ENCODE measurements around the gene JAKMIP1. TPM values are rescaled to one million over a fixed set of nuclear protein-coding genes. Genes with fewer than 3 reads are reported as not detected.

Gene JAKMIP1
- total and polyA plus RNA-seq, 12 donors = 0.14 to 5.3 (median 2.9) TPM; not detected in 2

DNA sequence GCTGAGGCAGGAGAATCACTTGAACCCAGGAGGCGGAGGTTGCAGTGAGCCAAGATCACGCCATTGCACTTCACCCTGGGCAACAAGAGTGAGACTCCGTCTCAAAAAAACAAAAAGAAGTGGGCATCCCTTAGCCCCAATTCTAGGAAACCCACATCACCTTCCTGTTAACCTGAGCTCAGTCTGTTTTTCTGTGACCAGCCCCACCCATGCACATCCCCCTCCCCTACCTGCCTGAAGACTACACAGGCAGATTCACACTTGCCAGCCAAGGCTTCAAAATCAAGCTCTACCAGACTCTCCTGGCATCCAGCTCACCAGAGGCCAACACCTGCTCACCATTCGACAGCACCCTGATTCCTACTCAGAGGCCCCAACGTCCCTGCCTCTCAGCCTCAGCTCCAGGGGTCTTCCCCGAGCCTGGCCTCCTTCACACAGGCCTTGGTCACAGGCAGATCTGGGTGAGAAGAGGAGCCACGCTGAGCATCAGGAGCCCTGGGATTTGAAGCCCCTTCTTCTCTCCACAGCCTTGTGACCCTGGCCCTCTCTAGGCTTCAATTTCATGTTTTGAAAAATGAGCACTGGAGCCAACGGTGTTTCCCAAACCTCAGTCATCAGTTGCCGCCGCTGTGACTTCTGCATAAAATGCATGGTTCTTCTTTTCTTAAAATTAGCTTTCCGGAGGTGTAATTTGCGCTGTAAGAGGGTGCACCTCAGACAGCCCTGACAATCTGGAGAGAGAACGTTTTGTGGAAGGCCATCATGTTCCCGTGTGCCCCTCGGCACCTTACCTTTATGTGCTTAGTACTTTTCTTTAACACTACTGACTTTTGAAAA, 47.3 kb downstream of the JAKMIP1 start:
- no peaks in the 10 kb centered on the region for H3K9me3 ChIP-seq (replicated peaks in 1 of 3)
- no peak for TF ChIP-seq POLR2A (IDR thresholded peaks at IDR 0.05)
- TF ChIP-seq, protein P1, sequence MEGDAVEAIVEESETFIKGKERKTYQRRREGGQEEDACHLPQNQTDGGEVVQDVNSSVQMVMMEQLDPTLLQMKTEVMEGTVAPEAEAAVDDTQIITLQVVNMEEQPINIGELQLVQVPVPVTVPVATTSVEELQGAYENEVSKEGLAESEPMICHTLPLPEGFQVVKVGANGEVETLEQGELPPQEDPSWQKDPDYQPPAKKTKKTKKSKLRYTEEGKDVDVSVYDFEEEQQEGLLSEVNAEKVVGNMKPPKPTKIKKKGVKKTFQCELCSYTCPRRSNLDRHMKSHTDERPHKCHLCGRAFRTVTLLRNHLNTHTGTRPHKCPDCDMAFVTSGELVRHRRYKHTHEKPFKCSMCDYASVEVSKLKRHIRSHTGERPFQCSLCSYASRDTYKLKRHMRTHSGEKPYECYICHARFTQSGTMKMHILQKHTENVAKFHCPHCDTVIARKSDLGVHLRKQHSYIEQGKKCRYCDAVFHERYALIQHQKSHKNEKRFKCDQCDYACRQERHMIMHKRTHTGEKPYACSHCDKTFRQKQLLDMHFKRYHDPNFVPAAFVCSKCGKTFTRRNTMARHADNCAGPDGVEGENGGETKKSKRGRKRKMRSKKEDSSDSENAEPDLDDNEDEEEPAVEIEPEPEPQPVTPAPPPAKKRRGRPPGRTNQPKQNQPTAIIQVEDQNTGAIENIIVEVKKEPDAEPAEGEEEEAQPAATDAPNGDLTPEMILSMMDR (IDR thresholded peaks at IDR 0.05) = no peak
- H3K4me3 ChIP-seq = no peak overlapping the region
- 70 to 86% (median 81%) methylated on average over 12 to 15 of the region's 15 CpGs for WGBS, 4 donors
- intact Hi-C loops (cut with DNase I) = no loop called here
- H3K27me3 ChIP-seq = no peaks in the 10 kb centered on the region
- H3K36me3 ChIP-seq (replicated peaks in 1 of 2) = no peaks in the 10 kb centered on the region
- DNase-seq = no peak
- H3K4me1 ChIP-seq (replicated peaks in 1 of 2) = no peaks in the 10 kb centered on the region
- no peak overlapping the region for H3K27ac ChIP-seq

DNA sequence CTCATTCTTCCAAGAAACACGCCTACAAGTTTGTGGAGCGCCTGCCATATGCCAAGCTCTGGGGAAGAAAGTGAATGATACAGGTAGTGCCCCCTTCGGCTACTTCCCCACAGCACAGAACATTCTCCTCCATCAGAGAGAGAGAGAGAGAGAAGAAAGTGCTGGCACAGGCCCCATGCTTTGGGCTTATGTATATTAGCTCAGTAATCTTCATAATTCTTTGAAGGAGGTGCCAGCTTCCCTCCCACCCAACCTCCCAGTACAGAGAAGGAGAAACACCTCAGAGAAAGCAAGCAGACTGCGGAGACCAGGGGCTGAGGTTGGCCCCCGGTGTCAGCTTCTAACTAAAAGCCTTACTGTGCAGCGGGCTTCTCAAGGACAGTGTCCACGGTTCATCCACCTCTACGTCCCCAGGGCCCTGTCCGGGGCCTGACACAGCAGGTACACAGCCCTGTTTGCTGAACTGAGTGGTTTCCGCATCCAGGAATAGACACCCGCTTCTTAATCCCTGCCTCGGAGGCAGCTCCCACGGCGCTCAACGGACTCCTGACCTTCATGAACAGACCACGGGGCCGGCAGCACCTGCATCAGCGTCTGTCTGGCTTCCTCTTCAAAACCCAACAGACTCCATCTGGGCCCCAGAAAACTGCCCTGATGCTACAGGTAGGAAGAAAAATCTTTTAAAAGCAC, 50.2 kb downstream of the JAKMIP1 start:
- TF ChIP-seq, protein P1 (IDR thresholded peaks at IDR 0.05) = no peak
- no peak for TF ChIP-seq POLR2A (IDR thresholded peaks at IDR 0.05)
- Histone ChIP-seq H3K9me3 (replicated peaks in 1 of 3) (no peaks in the 10 kb centered on the region), H3K36me3 (replicated peaks in 1 of 2) (no peaks in the 10 kb centered on the region), H3K27ac (no peak overlapping the region), H3K4me1 (replicated peaks in 1 of 2) (no peaks in the 10 kb centered on the region), H3K4me3 (no peak overlapping the region), H3K27me3 (no peaks in the 10 kb centered on the region)
- WGBS, 4 donors = 74 to 85% (median 83%) methylated on average over 10 to 18 of the region's 18 CpGs
- DNase-seq = no peak
- intact Hi-C loops (cut with DNase I) = no loop called here

DNA sequence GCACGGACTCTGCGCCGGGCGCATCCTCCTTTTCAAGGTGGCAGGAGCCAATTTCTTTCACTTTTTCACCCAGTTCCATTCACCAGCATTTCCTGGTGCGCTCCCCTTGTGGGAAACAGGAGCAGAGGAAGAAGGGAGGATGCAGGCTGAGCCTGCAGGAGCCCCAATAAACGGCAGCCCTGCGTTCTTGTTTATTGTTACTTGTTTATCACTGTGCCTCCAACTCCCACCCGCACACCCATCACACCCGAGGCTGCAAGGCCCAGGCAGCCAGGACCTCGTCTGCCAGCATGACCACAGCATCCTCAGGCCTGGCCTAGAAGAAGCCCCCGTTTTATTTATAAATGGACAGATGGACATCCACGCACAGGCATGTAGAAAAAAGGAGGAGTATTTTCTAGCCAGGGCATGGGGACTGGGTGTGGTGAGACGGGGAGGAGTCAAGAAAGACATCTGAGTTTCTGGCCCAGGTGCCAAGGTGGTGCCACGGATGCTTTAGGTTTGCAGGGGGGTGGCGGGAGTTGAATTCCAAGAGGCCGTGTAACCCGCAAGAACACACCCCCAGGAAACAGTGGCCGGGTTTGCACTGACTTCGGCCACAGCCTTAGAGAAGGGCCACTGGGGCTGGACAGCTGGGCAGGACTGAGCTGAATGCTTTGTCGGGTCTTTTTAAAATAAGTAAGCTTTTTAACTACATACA, 51.7 kb downstream of the JAKMIP1 start:
- intact Hi-C loops (cut with DNase I) = no loop called here
- no peak for DNase-seq
- Histone ChIP-seq H3K4me3 (no peak overlapping the region), H3K27me3 (no peaks in the 10 kb centered on the region), H3K4me1 (replicated peaks in 1 of 2) (no peaks in the 10 kb centered on the region), H3K9me3 (replicated peaks in 1 of 3) (peaks cover 0 to 5% (median 0%) of the 10 kb centered on the region in 3 donors), H3K36me3 (replicated peaks in 1 of 2) (no peaks in the 10 kb centered on the region), H3K27ac (no peak overlapping the region)
- no peak for TF ChIP-seq POLR2A (IDR thresholded peaks at IDR 0.05)
- TF ChIP-seq, protein P1 (IDR thresholded peaks at IDR 0.05) = no peak
- WGBS, 4 donors = 81 to 83% (median 82%) methylated on average over 20 of the region's 20 CpGs

DNA sequence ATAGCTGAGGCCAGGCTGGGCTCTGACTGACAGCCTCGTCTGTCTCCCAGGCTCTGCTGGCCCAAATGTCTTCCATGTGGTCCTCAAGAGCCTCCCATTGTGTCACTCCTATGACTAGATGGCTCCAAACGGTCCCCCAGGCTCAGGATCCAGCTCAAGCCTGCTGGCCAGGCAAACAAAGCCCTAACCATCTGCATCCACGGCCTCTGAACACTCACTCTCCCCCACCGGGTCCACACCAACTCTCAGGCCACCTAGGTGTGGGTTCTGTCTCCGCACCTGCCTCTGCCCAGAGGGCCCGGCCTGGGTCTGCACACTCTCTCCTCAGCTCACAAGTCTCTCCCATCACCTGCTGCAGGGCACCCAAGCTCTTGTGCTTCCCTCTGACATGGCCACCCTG, 52.9 kb downstream of the JAKMIP1 start:
- Histone ChIP-seq H3K4me1 (replicated peaks in 1 of 2) (no peaks in the 10 kb centered on the region), H3K4me3 (no peak overlapping the region), H3K36me3 (replicated peaks in 1 of 2) (no peaks in the 10 kb centered on the region), H3K27me3 (no peaks in the 10 kb centered on the region), H3K27ac (no peak overlapping the region), H3K9me3 (replicated peaks in 1 of 3) (peaks cover 0 to 5% (median 0%) of the 10 kb centered on the region in 3 donors)
- no peak for TF ChIP-seq POLR2A (IDR thresholded peaks at IDR 0.05)
- TF ChIP-seq, protein P1 (IDR thresholded peaks at IDR 0.05) = no peak
- intact Hi-C loops (cut with DNase I) = no loop called here
- 66 to 93% (median 78%) methylated on average over 3 to 6 of the region's 6 CpGs for WGBS, 4 donors
- no peak for DNase-seq
